Mesenteric fat pad (tissue), 1 donor: ENCODE data around the gene STK4. TPM values are rescaled to one million over a fixed set of nuclear protein-coding genes. Genes with fewer than 3 reads are reported as not detected.

Source experiments
- DNase-seq: peaks from one replicate; pipeline ENCODE4 v3.0.0-alpha.2; 2020; ENCODE audit warnings: low spot score
- total RNA-seq: library from RNA; stranded (reverse); fragmentation: NEBNext Ultra II Directional; extraction: Animal tissue kit (Norgen Biotek cat#: 25700); gene quantifications from one replicate; pipeline ENCODE4 v1.2.1, GENCODE V29; 2021
- donor health status: DM: yes; HTN: yes; CAD: no.

The STK4 gene
- total RNA-seq, 1 donor from 2014 or later = 34.4 TPM

DNA sequence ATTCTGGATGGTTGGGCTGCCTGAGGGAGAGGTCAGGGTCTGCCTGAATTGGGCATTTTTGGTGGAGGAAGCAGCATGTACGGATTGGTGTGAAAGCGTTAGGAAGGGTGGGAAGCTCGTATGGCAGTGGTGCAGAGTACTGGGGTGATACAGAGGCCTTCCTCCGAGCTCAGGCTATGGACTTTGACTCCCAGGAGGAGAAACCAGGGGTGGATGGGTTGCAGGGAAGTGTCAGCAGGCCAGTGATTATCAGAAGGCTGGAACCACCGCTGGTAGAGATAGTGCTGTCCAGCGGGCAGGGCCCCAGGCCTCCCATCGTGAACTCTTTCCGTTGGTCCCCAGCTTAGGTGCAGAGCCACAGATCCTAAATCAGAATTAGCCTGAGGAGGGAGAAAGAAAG lies 143.3 kb downstream of the STK4 start:
- DNase-seq = no peak

DNA sequence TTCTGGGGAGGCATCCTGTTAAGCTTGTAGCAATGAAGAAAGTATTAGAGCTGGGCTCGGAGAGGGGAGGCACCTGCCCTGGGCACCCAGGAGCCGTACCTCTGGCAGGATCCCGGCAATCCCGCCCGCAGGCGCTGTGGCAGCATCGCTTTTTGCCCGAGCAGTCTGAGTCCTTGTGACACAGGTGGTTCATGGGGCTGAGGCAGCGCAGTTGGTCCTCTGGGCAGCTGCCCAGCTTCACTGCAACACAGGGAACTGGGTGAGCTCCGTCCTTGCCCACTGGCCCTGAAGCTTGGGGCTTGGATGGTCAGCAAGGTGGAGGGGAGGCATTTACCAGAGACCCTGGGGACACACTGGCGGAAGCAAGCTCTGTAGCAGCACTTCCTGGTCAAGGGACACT lies 144.0 kb downstream of the STK4 start:
- no peak for DNase-seq

DNA sequence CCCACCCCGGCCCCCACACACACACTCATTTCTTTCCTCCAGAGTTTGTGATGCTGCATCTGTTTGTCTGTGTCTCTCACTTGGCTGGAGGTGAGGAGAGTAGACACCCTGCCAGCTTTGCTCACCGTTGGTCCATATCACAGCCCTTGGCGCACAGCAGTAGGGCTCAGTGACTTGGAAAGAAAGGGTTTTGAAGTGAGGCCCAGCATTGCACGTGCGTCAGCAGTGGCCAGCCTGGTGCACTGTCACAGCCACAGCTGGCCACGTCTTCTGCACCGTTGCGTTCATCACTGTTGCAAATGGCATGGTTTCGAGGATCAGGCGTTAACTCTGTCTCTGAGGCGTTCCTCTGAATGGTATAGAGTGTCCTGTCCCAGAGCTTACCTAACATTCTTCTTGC lies 145.0 kb downstream of the STK4 start:
- DNase-seq = no peak

DNA sequence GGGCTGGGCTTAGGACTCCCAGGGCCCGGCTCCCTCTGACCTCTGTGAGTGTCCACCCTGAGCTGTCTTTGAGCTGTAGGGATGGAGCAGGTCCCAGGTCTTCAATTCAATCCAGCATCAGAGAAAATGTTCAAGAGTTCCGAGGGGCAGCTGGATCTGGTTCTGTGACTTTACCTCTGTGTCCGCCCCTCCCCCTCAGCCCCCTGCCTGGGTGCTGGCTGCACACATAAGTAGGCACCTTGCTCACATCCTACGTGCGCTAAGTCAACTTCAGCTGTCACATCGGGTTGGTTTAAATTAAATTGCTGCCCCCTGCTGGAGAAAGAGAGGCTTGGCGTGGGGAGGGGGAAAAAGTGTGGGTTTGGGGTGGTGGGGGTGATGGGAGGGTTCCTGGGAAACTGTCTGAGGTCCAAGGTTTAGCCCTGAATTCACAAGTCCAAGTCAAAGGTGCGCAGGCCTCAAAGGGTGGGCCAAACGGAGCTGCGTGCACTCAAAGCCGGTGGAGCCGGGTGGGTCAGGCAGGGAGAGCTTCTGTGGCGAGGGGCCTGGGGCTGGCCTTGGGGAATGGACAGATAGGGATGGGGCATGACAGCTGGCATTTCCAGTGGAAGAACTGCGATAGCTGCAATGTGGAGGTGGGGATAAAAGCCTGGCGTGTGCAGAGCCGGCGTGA lies 145.6 kb downstream of the STK4 start:
- DNase-seq = no peak

DNA sequence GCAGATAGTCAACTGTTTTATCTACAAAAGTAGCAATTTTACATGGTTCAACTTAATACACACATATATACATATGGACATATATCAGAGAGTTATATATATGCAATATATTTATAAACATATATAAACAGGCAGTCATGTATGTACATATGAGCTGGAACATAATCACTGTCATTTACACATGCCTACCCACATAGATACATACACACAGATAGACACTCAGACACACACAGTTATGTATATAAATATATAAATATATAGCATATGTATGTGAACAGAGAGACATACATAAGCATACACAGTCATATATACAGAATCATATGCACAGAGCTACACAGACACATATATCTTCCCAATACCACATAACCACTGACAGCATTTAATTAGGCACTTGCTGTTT lies 146.4 kb downstream of the STK4 start:
- no peak for DNase-seq

DNA sequence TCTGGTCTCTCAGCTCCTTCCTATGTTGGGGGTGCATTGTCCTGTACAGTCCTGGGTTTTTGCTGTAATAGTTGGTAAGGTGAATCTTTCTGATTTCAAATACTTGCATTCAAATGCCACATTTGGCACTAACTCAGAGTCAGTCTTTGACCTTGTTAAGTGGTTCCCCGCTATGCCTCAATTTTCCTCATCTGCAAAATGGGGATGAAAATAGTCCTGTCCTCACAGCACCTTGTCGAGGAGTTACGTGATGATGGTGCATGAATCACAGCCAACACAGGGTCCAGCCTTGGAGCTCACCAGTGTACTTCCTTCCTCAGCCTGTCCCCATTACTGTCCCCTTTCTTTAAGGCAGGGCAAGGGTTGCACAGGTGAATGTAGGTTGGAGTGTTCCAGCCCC lies 147.6 kb downstream of the STK4 start:
- no peak for DNase-seq

DNA sequence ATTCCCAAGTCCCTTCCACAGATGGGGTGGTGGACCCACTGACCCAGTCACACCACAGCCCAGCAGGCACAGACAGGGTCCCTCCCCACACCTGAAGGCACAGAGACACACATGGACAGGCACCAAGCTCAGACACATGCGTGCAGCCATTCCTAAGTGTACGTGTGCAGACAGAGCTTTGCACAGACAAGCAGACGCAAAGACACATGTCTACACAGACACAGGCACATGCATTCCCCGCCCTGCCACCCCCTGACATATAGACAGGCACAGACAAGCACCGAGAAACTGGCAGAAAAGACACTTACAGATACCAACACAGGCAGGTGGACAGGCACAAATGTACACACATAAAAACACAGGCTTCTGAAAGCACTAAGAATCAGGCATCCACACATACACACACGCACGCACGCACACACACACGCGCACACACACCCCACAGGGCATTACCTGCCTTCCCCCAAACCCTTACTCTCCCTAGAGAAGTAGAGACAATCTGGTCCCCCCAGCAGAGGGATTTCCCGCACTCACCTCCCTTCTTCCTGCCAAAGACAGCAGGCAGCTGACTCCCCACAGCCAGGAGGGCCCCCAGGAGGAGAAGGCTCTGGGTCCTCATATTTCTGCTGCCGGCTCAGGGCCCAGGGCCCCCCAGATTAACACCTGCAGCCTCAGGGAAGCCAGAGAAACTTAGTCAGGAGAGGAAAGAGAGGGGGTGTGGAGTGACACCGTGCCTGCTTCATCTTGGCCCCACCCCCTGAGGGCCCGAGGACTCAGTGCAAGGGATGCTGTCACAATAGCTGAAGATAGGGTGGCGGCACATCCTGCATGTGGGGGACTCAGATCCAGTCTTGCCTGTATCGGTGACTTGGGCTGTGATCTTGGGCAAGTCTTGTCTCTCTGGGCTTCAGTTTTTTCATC lies 148.4 kb downstream of the STK4 start, which contains the start of gene WFDC5:
Gene WFDC5, minus strand, starts transcription at position 710 of the 921 bp plus-strand sequence. Its CDS starts 91 bp downstream, at position 619.
- no peak for DNase-seq

DNA sequence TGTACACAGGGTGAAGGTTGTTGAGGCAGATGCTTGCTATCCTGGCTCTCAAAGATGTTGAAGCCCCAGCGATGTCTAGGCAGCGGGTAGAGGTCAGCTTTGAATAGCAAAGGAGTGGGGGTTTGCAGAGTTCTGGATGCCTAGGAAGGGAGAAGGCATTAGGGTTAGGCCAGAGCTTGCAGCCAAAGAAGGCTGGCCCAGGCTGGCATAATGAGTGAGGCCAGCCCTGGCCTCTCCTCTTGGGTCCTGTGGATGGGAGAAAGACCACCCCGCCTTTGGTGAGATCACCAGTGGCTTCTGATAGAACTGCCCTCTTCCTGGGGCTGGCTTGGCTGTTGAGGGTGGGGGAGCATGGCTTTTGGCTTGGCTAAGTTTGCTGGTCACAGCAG lies 149.1 kb downstream of the STK4 start:
- no peak for DNase-seq

DNA sequence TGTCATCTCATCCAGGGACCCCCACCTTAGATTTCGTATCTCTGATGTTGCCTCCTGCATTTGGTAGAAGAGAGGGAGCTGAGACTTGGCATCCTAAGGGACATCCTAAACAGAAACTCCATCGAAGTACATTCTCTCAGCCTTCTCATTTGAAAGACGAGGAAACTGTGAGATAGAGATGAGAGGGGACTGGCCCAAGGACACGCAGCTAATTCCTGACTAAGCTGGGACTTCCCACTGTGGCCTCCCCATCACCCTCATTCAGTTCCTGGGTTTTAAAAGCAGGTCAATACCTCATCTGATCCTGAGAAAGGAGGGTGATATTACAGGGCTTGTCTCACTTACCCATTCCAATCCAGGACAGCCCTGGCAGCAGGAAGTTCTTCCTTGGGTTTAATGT lies 149.5 kb downstream of the STK4 start:
- no peak for DNase-seq

DNA sequence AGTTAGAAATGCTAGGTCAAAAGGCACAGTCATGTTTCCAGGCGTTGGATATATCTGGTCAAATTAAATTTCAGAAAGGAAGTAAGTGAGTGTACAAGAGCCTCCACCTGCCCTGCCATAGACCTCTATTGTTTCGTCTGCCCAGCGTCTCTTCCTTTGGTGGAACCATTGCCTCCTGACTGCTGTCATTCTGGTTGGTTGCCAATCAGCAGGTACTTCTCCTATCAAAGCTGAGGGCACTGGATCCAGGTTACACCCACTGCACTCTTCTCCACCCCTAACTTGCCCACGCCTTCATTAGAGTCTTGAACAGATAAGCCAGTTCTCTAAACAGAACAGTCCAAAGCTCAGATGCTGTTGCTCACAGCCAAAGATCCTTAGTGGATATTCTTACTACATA lies 151.3 kb downstream of the STK4 start:
- no peak for DNase-seq

DNA sequence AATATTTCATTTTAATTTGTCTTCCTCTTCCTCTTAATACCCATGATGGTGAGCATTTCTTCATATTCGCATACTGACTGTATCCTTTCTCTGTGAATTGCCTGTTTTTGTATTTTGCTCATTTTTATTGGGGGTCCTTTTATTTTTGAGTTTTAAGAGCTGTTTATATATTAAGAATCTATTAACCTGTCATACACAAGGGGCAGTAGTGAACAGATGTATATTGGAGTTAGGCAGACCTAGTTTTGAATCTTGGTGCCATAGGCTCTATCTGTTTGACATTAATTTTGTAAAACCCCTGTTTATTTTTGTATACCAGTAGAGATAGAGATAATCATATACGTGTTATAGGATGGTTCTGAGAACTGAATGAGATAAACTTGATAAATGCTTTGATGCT lies 151.7 kb downstream of the STK4 start:
- no peak for DNase-seq

DNA sequence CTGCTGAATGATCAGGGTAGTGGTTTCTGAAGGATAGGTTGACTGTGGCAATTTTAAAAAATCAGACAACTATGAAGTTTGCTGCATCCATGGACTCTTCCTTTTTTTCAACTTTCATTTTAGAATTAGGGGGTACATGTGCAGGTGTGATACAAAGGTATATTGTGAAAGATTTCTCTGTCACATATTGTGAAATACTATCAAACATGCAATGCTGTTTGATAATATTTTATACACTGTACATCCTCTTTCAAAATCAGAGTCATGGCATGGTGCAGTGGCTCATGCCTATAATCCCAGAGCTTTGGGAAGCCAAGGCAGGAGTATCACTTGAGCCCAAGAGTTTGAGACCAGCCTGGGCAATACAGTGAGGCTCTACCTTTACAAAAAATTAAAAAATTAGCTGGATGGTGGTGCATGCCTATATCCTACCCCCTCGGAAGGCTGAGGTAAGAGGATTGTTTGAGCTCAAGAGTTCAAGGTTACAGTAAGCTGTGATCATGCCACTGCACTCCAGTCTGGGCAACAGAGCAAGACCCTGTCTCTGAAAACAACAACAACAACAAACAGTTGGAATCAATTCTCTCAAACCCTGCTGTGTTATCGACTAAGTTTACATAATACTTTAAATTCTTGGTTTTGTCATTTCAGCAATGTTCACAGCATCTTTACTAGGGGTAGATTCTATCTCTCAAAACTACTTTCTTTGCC lies 153.4 kb downstream of the STK4 start:
- no peak for DNase-seq

DNA sequence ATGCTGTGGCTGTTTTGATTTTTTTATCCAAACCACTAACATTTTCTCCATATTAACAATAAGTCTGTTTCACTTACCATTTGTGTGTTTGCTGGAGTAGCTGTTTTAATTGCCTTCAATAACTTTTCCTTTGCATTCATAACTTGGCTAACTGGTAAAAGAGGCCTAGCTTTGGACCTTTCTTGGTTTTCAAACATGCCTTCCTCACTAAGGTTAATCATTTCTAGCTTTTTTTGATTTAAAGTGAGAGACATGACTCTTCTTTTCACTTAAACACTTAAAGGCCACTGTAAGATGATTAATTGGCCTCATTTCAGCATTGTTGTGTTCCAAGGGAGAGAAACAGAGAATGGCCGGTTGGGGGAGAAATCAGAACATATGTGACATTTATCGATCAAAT lies 155.1 kb downstream of the STK4 start:
- no peak for DNase-seq

DNA sequence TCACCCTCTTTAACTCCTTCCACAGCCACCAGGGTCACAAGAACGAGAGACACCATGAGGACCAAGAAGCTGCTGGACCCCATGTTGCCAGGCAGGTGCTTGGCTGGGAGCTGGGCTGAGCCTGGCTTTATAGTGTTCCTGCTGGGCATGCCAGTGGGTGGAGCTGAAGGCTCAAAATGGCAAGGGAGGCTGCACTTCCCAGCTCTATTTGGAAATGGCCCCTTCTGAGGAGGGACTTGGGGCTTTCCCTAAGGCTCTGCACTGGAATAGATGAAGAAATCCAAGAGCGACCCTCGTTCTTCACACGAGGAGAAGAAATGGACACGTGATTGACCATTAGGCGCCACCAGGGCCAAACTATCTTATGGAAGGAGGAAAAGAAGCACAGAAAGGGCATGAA lies 158.1 kb downstream of the STK4 start, which contains the start of gene WFDC12:
Gene WFDC12, minus strand, starts transcription at position 101 of the 400 bp plus-strand sequence. Its CDS starts 18 bp downstream, at position 83.
- DNase-seq = no peak

DNA sequence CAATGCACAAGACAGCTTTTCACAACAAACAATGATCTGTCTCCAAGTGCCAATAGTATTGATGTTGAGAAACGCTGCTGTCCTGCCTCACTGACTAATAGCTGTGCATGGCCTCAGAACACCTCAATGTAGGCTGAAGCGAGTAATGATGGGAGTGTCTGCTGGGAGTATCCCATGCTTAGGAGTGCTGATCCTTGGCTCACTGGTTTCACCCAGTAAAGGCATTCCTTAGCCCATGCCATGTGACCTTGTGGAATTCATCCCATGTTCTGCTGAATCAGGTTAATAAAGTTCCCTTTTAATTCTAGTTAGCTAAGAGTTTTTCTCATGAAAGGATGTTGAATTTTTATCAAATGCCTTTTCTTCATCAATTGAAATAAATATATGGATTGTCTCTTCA lies 161.8 kb downstream of the STK4 start:
- DNase-seq = no peak

Other genes starting within 250 kb of the STK4 start
- gene KCNK15, start 220.6 kb upstream of the STK4 start, total RNA-seq = 3.1 TPM
- 0.29 TPM for gene RIMS4, start 156.0 kb upstream of the STK4 start, total RNA-seq
- gene YWHAB, start 80.8 kb upstream of the STK4 start, total RNA-seq = 182 TPM
- 10.1 TPM for gene PABPC1L, start 56.5 kb upstream of the STK4 start, total RNA-seq
- gene TOMM34, start 6.1 kb upstream of the STK4 start, total RNA-seq = 9.1 TPM
- not detected for gene KCNS1, start 134.6 kb downstream of the STK4 start, total RNA-seq
- gene WFDC5, start 148.7 kb downstream of the STK4 start, total RNA-seq = not detected
- gene WFDC12, start 158.0 kb downstream of the STK4 start, total RNA-seq = not detected
- not detected for gene PI3, start 208.4 kb downstream of the STK4 start, total RNA-seq
- not detected for gene SEMG1, start 240.5 kb downstream of the STK4 start, total RNA-seq